ENCODE measurements around the gene PLAAT3.

GRCh38 chr11:63573881-63574855, 40.1 kb downstream of the PLAAT3 start:
- TF ChIP-seq CTCF (IDR thresholded peaks at IDR 0.05) (peak in 2 of 6 experiments; percentile 18 to 19), POLR2A (IDR thresholded peaks at IDR 0.05) (peak in 1 of 2 donors; percentile 53)
